PFSK-1 (cell line): ENCODE measurements around the gene KDM4B.

Source experiments
- FOXP2 ChIP-seq: optimal IDR thresholded peaks from 2 replicates; pipeline ENCODE3; 2011; ENCODE audit warnings: borderline replicate concordance, control low read depth, inconsistent platforms; ENCODE audit not compliant: insufficient read depth; ENCODE audit errors: extremely low read length, extremely low read depth
- POLR2AphosphoS5 ChIP-seq: IDR thresholded peaks from 2 replicates; pipeline ENCODE4 v1.6.1; 2012; ENCODE audit warnings: low read depth, mild to moderate bottlenecking, control low read depth, low read length, moderate library complexity
- SIN3A ChIP-seq: IDR thresholded peaks from 2 replicates; pipeline ENCODE4 v1.6.1; 2012; ENCODE audit warnings: mild to moderate bottlenecking, low read length, moderate library complexity, borderline replicate concordance; ENCODE audit not compliant: insufficient read depth
- TAF1 ChIP-seq: IDR thresholded peaks from 2 replicates; pipeline ENCODE4 v1.6.1; 2012; ENCODE audit warnings: low read length, control low read depth, borderline replicate concordance; ENCODE audit not compliant: insufficient read depth
- TF ChIP-seq, protein P1 (sequence below), 2 experiments: IDR thresholded peaks; 2 replicates each; pipeline versions ENCODE4 v1.6.1 to v1.8.0; 2011 to 2012; ENCODE audit warnings: low read depth in 2 of 2, low read length in 2 of 2, control low read depth in 1 of 2, inconsistent platforms in 1 of 2, mild to moderate bottlenecking in 1 of 2, moderate library complexity in 1 of 2; ENCODE audit not compliant: insufficient read depth in 1 of 2

Gene KDM4B

DNA sequence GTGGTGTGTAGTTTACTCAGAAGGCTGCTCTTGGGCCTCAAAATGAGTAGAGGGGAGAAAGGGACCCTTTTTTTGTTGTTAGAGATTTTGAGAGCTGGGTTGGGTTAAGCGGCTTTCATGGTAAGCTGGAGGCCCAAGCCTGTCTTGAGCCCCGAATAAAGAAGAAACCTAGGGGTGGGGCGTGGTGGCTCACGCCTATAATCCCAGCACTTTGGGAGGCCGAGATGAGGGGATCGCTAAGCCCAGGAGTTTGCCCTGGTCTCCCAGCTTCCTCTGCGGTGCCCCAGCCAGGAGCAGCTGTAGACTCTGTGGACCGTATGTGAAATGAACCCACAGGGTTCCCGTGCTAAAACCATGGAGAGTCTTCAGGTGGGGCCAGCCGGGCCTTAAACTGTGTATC is 56.1 kb downstream of the KDM4B start:
- no peak for TF ChIP-seq TAF1
- TF ChIP-seq, protein P1, sequence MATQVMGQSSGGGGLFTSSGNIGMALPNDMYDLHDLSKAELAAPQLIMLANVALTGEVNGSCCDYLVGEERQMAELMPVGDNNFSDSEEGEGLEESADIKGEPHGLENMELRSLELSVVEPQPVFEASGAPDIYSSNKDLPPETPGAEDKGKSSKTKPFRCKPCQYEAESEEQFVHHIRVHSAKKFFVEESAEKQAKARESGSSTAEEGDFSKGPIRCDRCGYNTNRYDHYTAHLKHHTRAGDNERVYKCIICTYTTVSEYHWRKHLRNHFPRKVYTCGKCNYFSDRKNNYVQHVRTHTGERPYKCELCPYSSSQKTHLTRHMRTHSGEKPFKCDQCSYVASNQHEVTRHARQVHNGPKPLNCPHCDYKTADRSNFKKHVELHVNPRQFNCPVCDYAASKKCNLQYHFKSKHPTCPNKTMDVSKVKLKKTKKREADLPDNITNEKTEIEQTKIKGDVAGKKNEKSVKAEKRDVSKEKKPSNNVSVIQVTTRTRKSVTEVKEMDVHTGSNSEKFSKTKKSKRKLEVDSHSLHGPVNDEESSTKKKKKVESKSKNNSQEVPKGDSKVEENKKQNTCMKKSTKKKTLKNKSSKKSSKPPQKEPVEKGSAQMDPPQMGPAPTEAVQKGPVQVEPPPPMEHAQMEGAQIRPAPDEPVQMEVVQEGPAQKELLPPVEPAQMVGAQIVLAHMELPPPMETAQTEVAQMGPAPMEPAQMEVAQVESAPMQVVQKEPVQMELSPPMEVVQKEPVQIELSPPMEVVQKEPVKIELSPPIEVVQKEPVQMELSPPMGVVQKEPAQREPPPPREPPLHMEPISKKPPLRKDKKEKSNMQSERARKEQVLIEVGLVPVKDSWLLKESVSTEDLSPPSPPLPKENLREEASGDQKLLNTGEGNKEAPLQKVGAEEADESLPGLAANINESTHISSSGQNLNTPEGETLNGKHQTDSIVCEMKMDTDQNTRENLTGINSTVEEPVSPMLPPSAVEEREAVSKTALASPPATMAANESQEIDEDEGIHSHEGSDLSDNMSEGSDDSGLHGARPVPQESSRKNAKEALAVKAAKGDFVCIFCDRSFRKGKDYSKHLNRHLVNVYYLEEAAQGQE (IDR thresholded peaks at IDR 0.05; ENCODE audit: insufficient read depth in 1 of 2, low read depth in 2 of 2, low read length in 2 of 2): no peak
- TF ChIP-seq SIN3A: no peak
- TF ChIP-seq FOXP2: no peak
- TF ChIP-seq POLR2AphosphoS5: no peak

DNA sequence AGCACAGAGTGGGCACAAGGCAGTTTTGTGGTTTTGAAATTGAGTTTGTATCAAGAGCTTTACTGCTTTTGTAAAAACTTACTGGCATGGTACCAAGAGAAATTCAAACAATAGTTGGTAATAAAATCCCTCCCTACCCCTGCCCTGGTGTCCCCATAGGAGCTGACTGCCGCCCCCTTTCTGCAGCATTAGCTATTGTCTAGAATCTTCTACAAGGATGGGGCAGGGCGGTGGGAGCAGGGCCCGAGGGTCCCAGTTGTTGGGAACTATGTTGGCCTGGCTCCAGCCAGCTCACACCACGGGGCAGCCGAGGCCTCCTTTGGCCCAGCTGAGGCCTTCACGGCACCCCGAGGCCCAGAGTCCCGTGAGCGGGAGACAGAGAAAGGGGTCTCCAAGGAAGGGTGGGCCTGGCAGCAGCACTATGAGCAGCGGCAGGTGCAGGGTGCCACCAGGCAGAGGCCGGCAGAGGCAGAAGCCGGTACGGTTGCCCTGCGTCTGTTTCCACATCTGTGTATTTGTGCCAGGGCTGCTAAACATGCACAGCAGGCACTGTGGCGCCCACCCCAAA is 57.9 kb downstream of the KDM4B start:
- TF ChIP-seq POLR2AphosphoS5 (no peak), FOXP2 (no peak), SIN3A (no peak), TAF1 (no peak)
- TF ChIP-seq, protein P1 (IDR thresholded peaks at IDR 0.05; ENCODE audit: insufficient read depth in 1 of 2, low read depth in 2 of 2, low read length in 2 of 2): no peak

DNA sequence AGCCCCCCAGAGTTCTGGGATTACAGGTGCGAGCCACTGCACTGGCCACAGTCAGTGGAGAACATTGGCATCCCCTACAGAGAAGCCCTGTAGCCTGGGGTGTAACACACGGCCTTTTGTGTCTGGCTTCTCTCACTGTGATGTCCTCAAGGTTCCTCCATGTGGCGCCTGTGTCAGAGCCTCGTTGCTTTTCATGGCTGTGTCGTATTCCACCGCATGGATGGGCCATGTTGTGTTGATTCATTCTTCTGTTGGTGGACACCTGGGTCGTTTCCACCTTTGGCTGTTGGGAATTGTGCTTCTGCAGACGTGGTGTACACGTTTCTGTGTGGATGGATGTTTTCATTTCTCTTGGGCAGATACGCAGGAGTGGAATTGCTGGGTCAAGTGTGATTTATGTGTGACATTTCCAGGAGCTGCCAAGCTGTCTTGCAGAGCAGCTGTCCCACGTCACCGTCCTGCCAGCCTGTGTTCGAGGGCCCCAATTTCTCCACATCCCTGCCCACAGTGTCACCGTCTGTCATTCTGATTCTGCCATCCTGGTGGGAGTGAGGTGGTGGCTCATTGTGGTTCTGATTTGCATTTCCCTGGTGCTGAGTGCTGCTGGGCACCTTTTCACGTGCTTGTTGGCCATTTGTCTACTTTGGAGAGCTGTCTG is 59.4 kb downstream of the KDM4B start:
- TF ChIP-seq SIN3A (no peak), TAF1 (no peak), FOXP2 (no peak), POLR2AphosphoS5 (no peak)
- TF ChIP-seq, protein P1 (IDR thresholded peaks at IDR 0.05; ENCODE audit: insufficient read depth in 1 of 2, low read depth in 2 of 2, low read length in 2 of 2): no peak

DNA sequence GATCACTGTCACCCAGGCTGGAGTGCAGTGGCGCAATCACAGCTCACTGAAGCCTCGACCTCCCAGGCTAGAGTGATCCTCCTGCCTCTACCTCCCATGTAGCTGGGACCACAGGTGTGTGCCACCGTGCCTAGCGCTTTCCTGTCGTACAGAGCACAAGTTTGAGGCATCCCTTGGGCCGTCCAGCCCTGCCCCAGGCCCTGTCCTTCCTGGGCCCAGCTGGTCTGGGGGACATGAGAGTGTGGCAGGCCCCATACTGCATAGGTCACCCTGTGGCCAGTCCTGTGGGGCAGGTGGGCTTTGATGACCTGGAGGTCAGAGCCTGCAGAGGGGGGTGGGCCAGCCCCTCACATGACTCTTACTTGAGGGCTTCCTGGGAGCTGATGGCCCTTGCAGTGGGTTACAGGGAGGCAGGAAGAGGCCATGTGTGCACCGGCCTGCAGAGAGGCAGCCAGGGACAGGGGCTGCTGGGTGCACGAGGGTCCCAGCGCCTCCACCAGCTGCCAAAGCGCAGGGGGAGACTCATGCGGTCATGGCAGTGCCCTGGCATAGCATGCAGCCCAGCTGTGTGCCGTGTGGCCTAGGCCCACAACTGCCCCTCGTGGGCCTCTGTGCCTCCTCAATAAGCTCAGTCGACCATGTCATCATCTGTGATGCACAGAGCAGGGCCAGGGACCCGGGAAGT is 61.4 kb downstream of the KDM4B start:
- TF ChIP-seq FOXP2: no peak
- no peak for TF ChIP-seq SIN3A
- TF ChIP-seq POLR2AphosphoS5: no peak
- TF ChIP-seq, protein P1 (IDR thresholded peaks at IDR 0.05; ENCODE audit: insufficient read depth in 1 of 2, low read depth in 2 of 2, low read length in 2 of 2): no peak
- no peak for TF ChIP-seq TAF1
